Measurements from ENCODE around the gene PRSS36. TPM values are rescaled to one million over a fixed set of nuclear protein-coding genes. Genes with fewer than 3 reads are reported as not detected.

Gene PRSS36
- total RNA-seq, 1 donor from 2014 or later: 3.5 TPM

DNA sequence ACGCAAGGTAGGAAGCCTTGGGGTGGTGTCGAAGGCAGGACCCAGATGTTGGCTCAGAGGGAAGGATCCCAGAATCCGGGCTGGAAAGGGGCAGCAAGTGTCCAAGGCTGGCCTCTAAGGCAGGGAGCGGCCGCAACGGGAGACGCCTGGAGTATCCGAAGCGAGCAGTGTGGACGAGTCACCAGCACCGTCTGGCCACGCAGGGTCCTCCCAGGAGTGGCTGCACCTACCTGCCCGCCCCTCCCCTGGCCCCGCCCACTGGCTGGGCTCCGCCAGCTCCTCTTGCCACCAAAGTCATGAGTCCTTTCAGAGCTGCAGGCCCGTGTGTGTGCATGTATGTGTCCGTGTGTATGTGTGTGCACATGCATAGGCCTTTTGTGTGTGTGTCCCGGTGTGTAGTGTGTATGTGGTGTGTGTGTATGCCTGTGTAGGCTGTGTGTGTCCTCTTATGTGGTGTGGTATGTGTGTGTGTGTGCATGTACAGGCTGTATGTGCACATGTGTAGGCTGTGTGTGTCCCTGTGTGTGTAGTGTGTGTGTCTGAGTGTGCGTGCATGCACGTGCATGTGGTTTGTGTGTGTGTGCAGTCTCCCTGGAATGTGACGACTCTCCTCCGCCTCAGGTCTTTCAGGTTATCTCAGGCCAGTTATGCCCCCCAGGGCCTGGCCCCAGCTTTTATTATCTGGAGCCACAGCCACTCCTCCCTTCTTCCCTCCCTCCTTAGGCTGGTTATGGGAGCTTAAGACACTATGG is 14.2 kb downstream of the PRSS36 start, which contains the start of gene PRSS8:
Gene PRSS8 (minus strand): TSS at position 193 of the 752 bp plus-strand sequence. CDS start 229 bp downstream, outside the sequence.
- TF ChIP-seq, protein P1, sequence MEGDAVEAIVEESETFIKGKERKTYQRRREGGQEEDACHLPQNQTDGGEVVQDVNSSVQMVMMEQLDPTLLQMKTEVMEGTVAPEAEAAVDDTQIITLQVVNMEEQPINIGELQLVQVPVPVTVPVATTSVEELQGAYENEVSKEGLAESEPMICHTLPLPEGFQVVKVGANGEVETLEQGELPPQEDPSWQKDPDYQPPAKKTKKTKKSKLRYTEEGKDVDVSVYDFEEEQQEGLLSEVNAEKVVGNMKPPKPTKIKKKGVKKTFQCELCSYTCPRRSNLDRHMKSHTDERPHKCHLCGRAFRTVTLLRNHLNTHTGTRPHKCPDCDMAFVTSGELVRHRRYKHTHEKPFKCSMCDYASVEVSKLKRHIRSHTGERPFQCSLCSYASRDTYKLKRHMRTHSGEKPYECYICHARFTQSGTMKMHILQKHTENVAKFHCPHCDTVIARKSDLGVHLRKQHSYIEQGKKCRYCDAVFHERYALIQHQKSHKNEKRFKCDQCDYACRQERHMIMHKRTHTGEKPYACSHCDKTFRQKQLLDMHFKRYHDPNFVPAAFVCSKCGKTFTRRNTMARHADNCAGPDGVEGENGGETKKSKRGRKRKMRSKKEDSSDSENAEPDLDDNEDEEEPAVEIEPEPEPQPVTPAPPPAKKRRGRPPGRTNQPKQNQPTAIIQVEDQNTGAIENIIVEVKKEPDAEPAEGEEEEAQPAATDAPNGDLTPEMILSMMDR (IDR thresholded peaks at IDR 0.05): no peak
- intact Hi-C loops (cut with DNase I): no loop called here
- peaks cover 16% of the 10 kb centered on the region for H3K4me1 ChIP-seq
- peak within 1 kb of the TSS; percentile 81 for H3K27ac ChIP-seq
- peaks cover 13% of the 10 kb centered on the region for H3K36me3 ChIP-seq
- no peaks in the 10 kb centered on the region for H3K27me3 ChIP-seq
- no peaks in the 10 kb centered on the region for H3K9me3 ChIP-seq
- ATAC-seq: peak; percentile 71
- DNase-seq: peak; percentile 95
- H3K4me3 ChIP-seq: peak within 1 kb of the TSS; percentile 58

- TF ChIP-seq, protein P1 (IDR thresholded peaks at IDR 0.05): no peak
- ATAC-seq: peak; percentile 37
Measured at GRCh38 chr16:31134625-31135534, 15.0 kb downstream of the PRSS36 start.

DNA sequence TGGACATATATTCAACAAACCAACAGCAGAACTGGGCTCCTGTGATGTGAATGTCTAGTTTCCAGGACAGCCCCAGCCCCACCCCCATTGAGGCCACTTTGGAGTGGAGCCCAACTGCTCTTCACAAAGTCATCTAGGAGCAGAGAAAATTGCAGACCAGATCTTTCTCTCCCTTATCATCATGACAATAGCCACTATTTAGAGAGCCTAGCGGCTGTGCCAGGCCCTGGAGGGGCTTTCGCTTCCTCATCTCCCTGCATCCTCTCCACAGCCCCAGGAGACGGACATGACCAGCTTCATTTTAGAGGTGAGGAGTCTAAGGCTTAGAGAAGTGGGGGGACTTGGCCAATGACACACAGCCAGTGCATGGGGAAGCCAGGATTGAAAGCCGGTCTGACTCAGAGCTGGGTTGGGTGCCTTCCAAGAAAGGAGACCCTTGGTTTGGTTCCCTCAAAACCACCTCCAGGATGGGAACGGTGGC is 15.7 kb downstream of the PRSS36 start:
- no peak for ATAC-seq
- DNase-seq: no peak
- no peaks in the 10 kb centered on the region for H3K27me3 ChIP-seq
- intact Hi-C loops (cut with DNase I): no loop called here
- H3K4me3 ChIP-seq: peak overlapping the region; percentile 58
- no peaks in the 10 kb centered on the region for H3K9me3 ChIP-seq
- no peak overlapping the region for H3K27ac ChIP-seq
- peaks cover 30% of the 10 kb centered on the region for H3K4me1 ChIP-seq
- H3K36me3 ChIP-seq: peaks cover 21% of the 10 kb centered on the region
- TF ChIP-seq, protein P1 (IDR thresholded peaks at IDR 0.05): no peak

More at GRCh38 chr16:31134625-31135534, 15.0 kb downstream of the PRSS36 start:
- intact Hi-C loops (cut with DNase I): no loop called here
- no peaks in the 10 kb centered on the region for H3K9me3 ChIP-seq
- peaks cover 25% of the 10 kb centered on the region for H3K4me1 ChIP-seq
- peaks cover 13% of the 10 kb centered on the region for H3K36me3 ChIP-seq
- peak overlapping the region; percentile 58 for H3K4me3 ChIP-seq
- peak overlapping the region; percentile 81 for H3K27ac ChIP-seq
- DNase-seq: peak; percentile 88
- H3K27me3 ChIP-seq: no peaks in the 10 kb centered on the region

GRCh38 chr16:31133046-31133501 is 16.8 kb downstream of the PRSS36 start:
- intact Hi-C loops (cut with DNase I): no loop called here
- peaks cover 36% of the 10 kb centered on the region for H3K4me1 ChIP-seq
- no peaks in the 10 kb centered on the region for H3K9me3 ChIP-seq
- no peak for DNase-seq
- H3K27ac ChIP-seq: peak overlapping the region; percentile 17
- peaks cover 28% of the 10 kb centered on the region for H3K36me3 ChIP-seq
- peak overlapping the region; percentile 58 for H3K4me3 ChIP-seq
- ATAC-seq: no peak
- H3K27me3 ChIP-seq: no peaks in the 10 kb centered on the region
- TF ChIP-seq, protein P1 (IDR thresholded peaks at IDR 0.05): no peak

DNA sequence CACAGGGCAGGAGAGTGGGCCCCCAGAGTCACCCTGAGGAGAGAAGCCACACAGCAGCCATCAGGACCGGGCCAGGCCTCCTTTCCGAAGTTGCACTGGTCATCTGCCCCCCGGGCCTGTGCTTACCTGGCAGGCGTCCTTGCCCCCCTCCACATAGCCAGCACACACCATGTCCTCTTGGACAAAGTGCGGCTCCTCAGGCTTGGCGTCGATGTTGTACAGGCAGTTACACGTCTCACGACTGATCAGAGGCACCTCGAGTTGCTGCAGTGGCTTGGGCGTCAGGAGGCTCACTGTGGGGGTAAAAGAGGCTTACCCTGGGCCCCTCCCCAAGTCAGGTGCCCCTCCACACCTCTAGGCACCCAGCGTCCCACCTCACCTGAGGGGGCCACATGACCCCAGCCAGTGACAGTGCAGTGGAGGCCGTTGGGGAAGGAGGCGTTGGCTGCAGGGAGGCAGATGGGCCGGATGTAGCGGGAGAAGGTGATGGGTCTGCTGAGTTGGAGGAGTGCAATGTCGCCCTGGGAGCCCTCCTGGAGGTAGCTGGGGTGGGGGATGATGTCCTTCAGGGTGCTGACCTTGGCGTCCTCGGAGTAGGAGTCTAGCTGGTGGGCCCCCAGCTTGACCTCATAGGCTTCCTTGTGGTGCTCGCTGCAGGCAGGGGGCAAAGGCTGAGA is 17.4 kb downstream of the PRSS36 start:
- no peak overlapping the region for H3K27ac ChIP-seq
- peaks cover 34% of the 10 kb centered on the region for H3K36me3 ChIP-seq
- no peaks in the 10 kb centered on the region for H3K9me3 ChIP-seq
- no peak overlapping the region for H3K4me3 ChIP-seq
- peaks cover 42% of the 10 kb centered on the region for H3K4me1 ChIP-seq
- no peak for DNase-seq
- intact Hi-C loops (cut with DNase I): no loop called here
- TF ChIP-seq, protein P1 (IDR thresholded peaks at IDR 0.05): no peak
- ATAC-seq: no peak
- H3K27me3 ChIP-seq: no peaks in the 10 kb centered on the region
